ENCODE data around the gene ABI1.

Gene ABI1

DNA sequence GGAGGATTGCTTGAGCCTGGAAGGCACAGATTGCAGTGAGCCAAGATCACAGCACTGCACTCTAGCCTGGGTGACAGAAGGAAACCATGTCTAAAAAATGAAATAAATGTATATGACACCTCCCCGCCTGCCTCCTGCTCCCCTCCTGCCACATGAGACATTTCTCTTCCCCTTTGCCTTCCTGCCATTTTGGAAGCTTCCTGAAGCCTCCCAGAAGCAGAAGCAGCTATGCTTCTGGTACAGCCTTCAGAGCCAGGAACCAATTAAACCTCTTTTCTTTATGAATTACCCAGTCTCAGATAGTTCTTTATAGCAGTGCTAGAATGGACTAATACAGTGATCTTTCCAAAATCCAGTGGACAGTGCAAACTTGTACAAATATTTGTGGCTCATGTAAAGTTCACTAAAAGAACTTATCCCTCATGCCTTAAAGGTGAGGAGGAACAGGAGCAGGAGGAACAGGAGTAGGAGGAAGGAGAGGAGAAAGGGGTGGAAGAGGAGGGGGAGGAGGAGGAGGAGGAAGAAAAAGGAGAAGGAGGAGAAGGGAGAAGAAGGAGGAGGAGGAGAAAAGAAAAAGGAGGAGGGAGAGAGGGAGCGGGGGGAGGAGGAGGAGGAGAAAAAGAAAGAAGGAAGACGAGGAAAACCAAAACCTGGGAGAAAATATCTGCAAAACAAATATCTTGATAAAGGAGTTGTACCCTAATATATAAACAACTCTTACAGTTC, 2.8 kb upstream of the ABI1 start:
- Histone ChIP-seq H3K36me3 (replicated peaks) (no peaks in the 10 kb centered on the region), H3K4me3 (ENCODE audit: low read depth, low read length) (no peak overlapping the region), H3K27me3 (replicated peaks) (no peaks in the 10 kb centered on the region), H3K27ac (no peak overlapping the region)
- TF ChIP-seq, protein P1, sequence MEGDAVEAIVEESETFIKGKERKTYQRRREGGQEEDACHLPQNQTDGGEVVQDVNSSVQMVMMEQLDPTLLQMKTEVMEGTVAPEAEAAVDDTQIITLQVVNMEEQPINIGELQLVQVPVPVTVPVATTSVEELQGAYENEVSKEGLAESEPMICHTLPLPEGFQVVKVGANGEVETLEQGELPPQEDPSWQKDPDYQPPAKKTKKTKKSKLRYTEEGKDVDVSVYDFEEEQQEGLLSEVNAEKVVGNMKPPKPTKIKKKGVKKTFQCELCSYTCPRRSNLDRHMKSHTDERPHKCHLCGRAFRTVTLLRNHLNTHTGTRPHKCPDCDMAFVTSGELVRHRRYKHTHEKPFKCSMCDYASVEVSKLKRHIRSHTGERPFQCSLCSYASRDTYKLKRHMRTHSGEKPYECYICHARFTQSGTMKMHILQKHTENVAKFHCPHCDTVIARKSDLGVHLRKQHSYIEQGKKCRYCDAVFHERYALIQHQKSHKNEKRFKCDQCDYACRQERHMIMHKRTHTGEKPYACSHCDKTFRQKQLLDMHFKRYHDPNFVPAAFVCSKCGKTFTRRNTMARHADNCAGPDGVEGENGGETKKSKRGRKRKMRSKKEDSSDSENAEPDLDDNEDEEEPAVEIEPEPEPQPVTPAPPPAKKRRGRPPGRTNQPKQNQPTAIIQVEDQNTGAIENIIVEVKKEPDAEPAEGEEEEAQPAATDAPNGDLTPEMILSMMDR (IDR thresholded peaks at IDR 0.05; ENCODE audit: low read depth, low read length, missing control alignments), result no peak
- in situ Hi-C loops (cut with HindIII; ENCODE audit: low pct_ligation_motif_present, low sequenced_read_pairs), result no loop called here
- DNase-seq, result no peak

DNA sequence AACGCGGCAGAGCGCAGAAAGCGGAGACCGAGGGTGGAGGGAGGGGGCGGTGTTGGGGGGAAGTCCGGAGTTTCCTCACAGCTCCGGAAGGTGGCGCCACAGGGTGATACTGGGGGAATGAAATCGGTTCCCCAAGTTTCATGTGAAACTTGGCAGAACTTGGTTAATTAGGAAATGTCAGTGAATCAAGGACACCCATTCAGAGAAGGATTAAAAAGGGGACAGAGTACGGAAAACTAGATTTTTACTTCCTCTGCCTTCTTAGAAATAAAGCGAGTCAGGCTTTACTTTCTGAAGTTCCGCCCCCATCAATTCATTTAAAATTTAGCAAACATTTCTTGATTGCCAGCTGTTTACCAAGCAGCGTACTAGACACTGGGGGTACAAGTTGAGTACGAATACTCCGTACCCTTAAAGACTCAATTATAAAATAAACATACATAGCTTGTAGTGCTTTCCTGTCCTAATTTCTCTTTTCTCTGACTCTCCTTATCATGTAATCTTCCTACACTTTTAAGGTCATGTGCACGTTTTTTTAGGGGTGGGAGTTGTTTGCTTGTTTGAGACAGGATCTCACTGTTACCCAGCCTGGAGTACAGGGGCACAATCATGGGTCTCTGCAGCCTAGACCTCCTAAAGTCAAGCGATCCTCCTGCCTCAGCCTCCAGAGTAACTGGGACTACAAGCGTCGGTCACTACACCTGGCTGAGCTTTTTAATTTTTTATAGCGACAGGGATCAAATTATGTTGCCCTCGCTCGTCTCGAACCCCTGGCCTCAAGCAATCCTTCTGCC, 644 bp upstream of the ABI1 start:
- TF ChIP-seq, protein P1 (IDR thresholded peaks at IDR 0.05; ENCODE audit: low read depth, low read length, missing control alignments), result peak; percentile 81
- Histone ChIP-seq H3K27ac (no peak overlapping the region), H3K4me3 (ENCODE audit: low read depth, low read length) (peak overlapping the region; percentile 34), H3K27me3 (replicated peaks) (no peaks in the 10 kb centered on the region), H3K36me3 (replicated peaks) (no peaks in the 10 kb centered on the region)
- in situ Hi-C loops (cut with HindIII; ENCODE audit: low pct_ligation_motif_present, low sequenced_read_pairs), result no loop called here
- DNase-seq, result no peak

DNA sequence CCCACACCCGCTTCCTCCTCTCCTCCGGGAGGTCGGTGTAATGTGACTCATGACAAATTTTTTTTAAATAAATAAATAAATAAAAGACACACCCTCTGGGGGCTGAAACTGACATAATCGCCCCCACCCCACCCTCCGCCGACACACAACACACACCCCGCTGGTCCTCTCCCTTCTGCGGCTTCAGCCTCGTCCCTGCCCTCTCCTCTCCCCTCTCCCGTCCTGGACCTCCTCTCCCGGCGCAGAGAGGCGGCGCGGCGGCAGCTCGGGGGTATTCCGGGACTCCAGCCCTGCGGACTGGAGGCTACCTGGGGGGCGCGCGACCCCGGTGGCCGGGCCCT, 686 bp downstream of the ABI1 start:
- TF ChIP-seq, protein P1 (IDR thresholded peaks at IDR 0.05; ENCODE audit: low read depth, low read length, missing control alignments), result no peak
- H3K36me3 ChIP-seq (replicated peaks), result no peaks in the 10 kb centered on the region
- no peaks in the 10 kb centered on the region for H3K27me3 ChIP-seq (replicated peaks)
- peak overlapping the region; percentile 65 for H3K27ac ChIP-seq
- peak; percentile 74 for DNase-seq
- in situ Hi-C loops (cut with HindIII; ENCODE audit: low pct_ligation_motif_present, low sequenced_read_pairs), result no loop called here
- peak overlapping the region; percentile 88 for H3K4me3 ChIP-seq (ENCODE audit: low read depth, low read length)

DNA sequence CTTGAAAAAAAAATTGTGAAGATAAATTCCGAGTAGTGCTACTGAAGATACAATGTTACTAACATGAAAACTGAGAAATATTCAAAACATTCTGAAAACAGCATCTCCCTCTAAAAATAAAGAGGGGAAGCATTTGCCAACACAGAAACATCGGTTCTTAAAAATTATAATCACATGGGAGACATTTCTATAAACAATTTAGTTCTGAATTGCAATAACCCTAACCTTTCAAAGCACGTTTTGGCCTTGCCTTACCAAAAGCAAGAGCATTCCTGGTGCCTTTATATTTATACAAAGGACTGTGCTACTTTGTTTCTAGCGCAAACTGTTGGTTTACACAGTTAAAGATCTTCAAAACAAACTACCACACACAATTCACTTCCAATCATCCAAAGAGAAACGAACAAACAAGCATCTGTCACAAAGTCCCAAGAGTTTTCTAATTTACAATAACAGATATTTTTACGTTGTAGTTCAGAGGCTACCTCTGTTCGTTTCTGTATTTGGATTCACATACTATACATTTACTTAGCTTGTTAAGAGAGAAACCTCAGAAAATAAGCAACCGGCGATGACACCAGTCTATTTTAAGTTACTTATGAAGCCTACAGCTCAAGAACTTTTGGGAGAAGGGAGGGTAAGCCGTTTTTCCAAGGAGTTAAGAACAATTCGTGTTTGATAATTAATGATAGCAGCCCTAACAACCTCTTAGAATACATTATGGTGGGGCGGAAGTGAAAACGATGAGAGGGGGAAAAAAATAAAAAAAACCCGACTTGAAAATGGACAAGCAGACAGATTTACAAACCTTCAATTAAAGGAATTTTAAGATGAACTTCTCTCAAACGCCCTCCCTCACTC, 1.3 kb downstream of the ABI1 start:
- TF ChIP-seq, protein P1 (IDR thresholded peaks at IDR 0.05; ENCODE audit: low read depth, low read length, missing control alignments), result no peak
- Histone ChIP-seq H3K27ac (peak overlapping the region; percentile 65), H3K36me3 (replicated peaks) (no peaks in the 10 kb centered on the region), H3K4me3 (ENCODE audit: low read depth, low read length) (peak overlapping the region; percentile 88), H3K27me3 (replicated peaks) (no peaks in the 10 kb centered on the region)
- DNase-seq, result no peak
- in situ Hi-C loops (cut with HindIII; ENCODE audit: low pct_ligation_motif_present, low sequenced_read_pairs), result no loop called here

DNA sequence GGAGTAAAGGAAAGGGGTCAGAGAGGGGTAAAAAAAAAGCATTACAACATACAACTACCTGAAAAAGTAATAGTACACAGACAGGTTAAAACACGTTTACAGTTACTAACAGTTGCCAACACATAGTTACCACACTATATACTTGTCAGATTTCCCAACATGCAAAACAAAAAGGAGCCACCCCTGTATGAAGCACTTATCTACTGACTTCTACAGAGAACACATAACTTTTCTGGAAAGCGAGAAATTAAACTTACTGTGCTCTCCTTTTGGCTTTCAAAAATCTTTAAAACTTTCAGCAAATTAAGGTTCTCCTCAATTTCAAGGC, 2.1 kb downstream of the ABI1 start:
- Histone ChIP-seq H3K36me3 (replicated peaks) (no peaks in the 10 kb centered on the region), H3K4me3 (ENCODE audit: low read depth, low read length) (peak overlapping the region; percentile 88), H3K27ac (no peak overlapping the region), H3K27me3 (replicated peaks) (no peaks in the 10 kb centered on the region)
- TF ChIP-seq, protein P1 (IDR thresholded peaks at IDR 0.05; ENCODE audit: low read depth, low read length, missing control alignments), result no peak
- in situ Hi-C loops (cut with HindIII; ENCODE audit: low pct_ligation_motif_present, low sequenced_read_pairs), result no loop called here
- DNase-seq, result no peak
